Esophagus squamous epithelium (tissue), 5 donors: ENCODE measurements around the gene NME3. TPM values are rescaled to one million over a fixed set of nuclear protein-coding genes. Genes with fewer than 3 reads are reported as not detected.

Experiments
- DNase-seq: peaks from one replicate; lab custom pipeline; 2025; lab: John Stamatoyannopoulos, UW
- H3K27ac ChIP-seq, 4 donors: fragments of 200-600 bp; sonication (generic); one replicate each; pipeline ENCODE4 v1.5.1; 2016 to 2019; ENCODE audit warnings: mild to moderate bottlenecking in 1 of 4
- H3K27me3 ChIP-seq, 4 donors: fragments of 200-600 bp; sonication (generic); 1 replicate in 3 of 4; 2 replicates in 1 of 4; pipeline versions ENCODE4 v1.5.1 to v1.6.0; 2017 to 2021; ENCODE audit warnings: antibody characterized with exemption in 1 of 4
- H3K36me3 ChIP-seq, 3 donors: fragments of 200-600 bp; sonication (generic); one replicate each; pipeline ENCODE4 v1.5.1; 2016 to 2019
- H3K4me1 ChIP-seq, 3 donors: fragments of 200-600 bp; sonication (generic); one replicate each; pipeline ENCODE4 v1.5.1; 2017 to 2019
- H3K4me3 ChIP-seq, 4 donors: fragments of 200-600 bp; sonication (generic); 1 replicate in 3 of 4; 2 replicates in 1 of 4; pipeline ENCODE4 v1.5.1; 2016 to 2019; ENCODE audit warnings: mild to moderate bottlenecking in 2 of 4, moderate library complexity in 1 of 4
- H3K9me3 ChIP-seq, 3 donors: fragments of 200-600 bp; sonication (generic); one replicate each; pipeline ENCODE4 v1.5.1; 2016 to 2019
- CTCF ChIP-seq, 6 experiments: fragments of 450-650 bp in 4 of 6; fragments of 200-600 bp in 2 of 6; sonication (generic) in 2 of 6; IDR thresholded peaks; one replicate each; pipeline ENCODE4 v1.5.1; 2016 to 2019; ENCODE audit warnings: antibody characterized with exemption in 6 of 6, mild to moderate bottlenecking in 4 of 6, moderate library complexity in 4 of 6
- POLR2A ChIP-seq, 4 donors: fragments of 450-650 bp; IDR thresholded peaks; one replicate each; pipeline ENCODE4 v1.6.1; 2017; ENCODE audit warnings: antibody characterized with exemption in 4 of 4, mild to moderate bottlenecking in 4 of 4, moderate library complexity in 3 of 4
- WGBS, 2 donors: methylation state at CpG; one replicate each; pipeline ENCODE4 v1.1.5; 2018; 5-methylcytosine and 5-hydroxymethylcytosine counted together
- intact Hi-C: fragments of 100-400 bp; cut with DNase I; formaldehyde crosslinking; loops from one replicate; pipeline ENCODE4 v1.15.0; 2022
- total RNA-seq, 4 donors: library from RNA; depleted of rRNA; stranded (reverse); fragments of >200 nt; gene quantifications; one replicate each; pipeline ENCODE4 v1.1.0, GENCODE V29; 2016
- donor health status: DM: yes; HTN: yes; CAD: no.

NME3 gene
- total RNA-seq, 4 donors from 2014 or later, result 30.2 to 57.1 (median 53.6) TPM

- Histone ChIP-seq H3K36me3 (peaks cover 31 to 97% (median 37%) of the 10 kb centered on the region in 3 donors), H3K4me3 (no peak overlapping the region), H3K9me3 (no peaks in the 10 kb centered on the region), H3K27ac (no peak overlapping the region), H3K27me3 (no peaks in the 10 kb centered on the region), H3K4me1 (peaks cover 0 to 6% (median 0%) of the 10 kb centered on the region in 3 donors)
- TF ChIP-seq POLR2A (IDR thresholded peaks at IDR 0.05), result no peak
- 89 to 97% methylated on average over 14 to 15 of the region's 29 CpGs for WGBS, 2 donors
- intact Hi-C loops, result no loop called here
- DNase-seq, result no peak
Observed at GRCh38 chr16:1745900-1746692, 25.2 kb downstream of the NME3 start.

- H3K36me3 ChIP-seq, result peaks cover 31 to 97% (median 38%) of the 10 kb centered on the region in 3 donors
- H3K9me3 ChIP-seq, result no peaks in the 10 kb centered on the region
- peaks cover 0 to 6% (median 0%) of the 10 kb centered on the region in 3 donors for H3K4me1 ChIP-seq
- intact Hi-C loops, result no loop called here
- 79 to 85% methylated on average over 6 to 8 of the region's 25 CpGs for WGBS, 2 donors
- TF ChIP-seq CTCF (IDR thresholded peaks at IDR 0.05) (no peak), POLR2A (IDR thresholded peaks at IDR 0.05) (no peak)
- no peaks in the 10 kb centered on the region for H3K27me3 ChIP-seq
- DNase-seq, result no peak
- no peak overlapping the region for H3K27ac ChIP-seq
- H3K4me3 ChIP-seq, result no peak overlapping the region
Observed at GRCh38 chr16:1745181-1745899, 26.0 kb downstream of the NME3 start.

GRCh38 chr16:1744338-1744840, 27.0 kb downstream of the NME3 start:
- no peak for TF ChIP-seq POLR2A (IDR thresholded peaks at IDR 0.05)
- no peak for TF ChIP-seq CTCF (IDR thresholded peaks at IDR 0.05)
- WGBS, 2 donors, result 83 to 91% methylated on average over 14 to 15 of the region's 24 CpGs
- H3K4me3 ChIP-seq, result no peak overlapping the region
- H3K4me1 ChIP-seq, result peaks cover 0 to 6% (median 0%) of the 10 kb centered on the region in 3 donors
- H3K27me3 ChIP-seq, result no peaks in the 10 kb centered on the region
- intact Hi-C loops, result no loop called here
- H3K9me3 ChIP-seq, result no peaks in the 10 kb centered on the region
- no peak overlapping the region for H3K27ac ChIP-seq
- DNase-seq, result no peak
- H3K36me3 ChIP-seq, result peaks cover 31 to 90% (median 38%) of the 10 kb centered on the region in 3 donors

GRCh38 chr16:1743376-1744337, 27.7 kb downstream of the NME3 start:
- intact Hi-C loops, result no loop called here
- WGBS, 2 donors, result 80 to 90% methylated on average over 5 to 13 of the region's 32 CpGs

More at GRCh38 chr16:1743376-1744337, 27.7 kb downstream of the NME3 start:
- DNase-seq, result no peak
- no peaks in the 10 kb centered on the region for H3K27me3 ChIP-seq
- no peak overlapping the region for H3K4me3 ChIP-seq
- TF ChIP-seq CTCF (IDR thresholded peaks at IDR 0.05), result no peak
- TF ChIP-seq POLR2A (IDR thresholded peaks at IDR 0.05), result no peak
- no peak overlapping the region for H3K27ac ChIP-seq
- peaks cover 0 to 6% (median 0%) of the 10 kb centered on the region in 3 donors for H3K4me1 ChIP-seq
- H3K9me3 ChIP-seq, result no peaks in the 10 kb centered on the region
- peaks cover 28 to 83% (median 34%) of the 10 kb centered on the region in 3 donors for H3K36me3 ChIP-seq
